Smooth muscle cell (in vitro differentiated cells): ENCODE data around the gene CRELD1. TPM values are rescaled to one million over a fixed set of nuclear protein-coding genes. Genes with fewer than 3 reads are reported as not detected.

ENCODE experiments used
- DNase-seq: peaks from one replicate; lab custom pipeline; 2025; ENCODE audit not compliant: unreplicated experiment; lab: John Stamatoyannopoulos, UW
- H2AFZ ChIP-seq: fragments of 200-600 bp; sonication (generic); 2 replicates; pipeline ENCODE4 v1.6.0; 2016; ENCODE audit warnings: antibody characterized with exemption, low read depth, mild to moderate bottlenecking
- H3F3A ChIP-seq: fragments of 200-600 bp; sonication (generic); 2 replicates; pipeline ENCODE4 v1.6.0; 2017; ENCODE audit warnings: antibody characterized with exemption, low read depth
- H3K27ac ChIP-seq: fragments of 200-600 bp; sonication (generic); 2 replicates; pipeline ENCODE4 v1.5.1; 2016; ENCODE audit warnings: low read depth, mild to moderate bottlenecking
- H3K27me3 ChIP-seq: fragments of 200-600 bp; sonication (generic); 2 replicates; pipeline ENCODE4 v1.6.1; 2016; ENCODE audit warnings: low read depth, mild to moderate bottlenecking
- H3K36me3 ChIP-seq: fragments of 200-600 bp; sonication (generic); 2 replicates; pipeline ENCODE4 v1.5.1; 2016; ENCODE audit warnings: low read depth
- H3K4me1 ChIP-seq: fragments of 200-600 bp; sonication (generic); 2 replicates; pipeline ENCODE4 v1.5.1; 2016; ENCODE audit warnings: low read depth
- H3K4me2 ChIP-seq: fragments of 200-600 bp; sonication (generic); 2 replicates; pipeline ENCODE4 v1.6.0; 2016; ENCODE audit warnings: mild to moderate bottlenecking
- H3K4me3 ChIP-seq: fragments of 200-600 bp; sonication (generic); 2 replicates; pipeline ENCODE4 v1.5.1; 2016; ENCODE audit warnings: mild to moderate bottlenecking
- H3K79me2 ChIP-seq: fragments of 200-600 bp; sonication (generic); 2 replicates; pipeline ENCODE4 v1.6.0; 2016; ENCODE audit warnings: low read depth, mild to moderate bottlenecking
- H3K9ac ChIP-seq: fragments of 200-600 bp; sonication (generic); 2 replicates; pipeline ENCODE4 v1.6.0; 2016; ENCODE audit warnings: low read depth
- H3K9me3 ChIP-seq: fragments of 200-600 bp; sonication (generic); replicated peaks from 2 replicates; pipeline ENCODE4 v1.5.1; 2016; ENCODE audit warnings: low read depth
- H4K20me1 ChIP-seq: fragments of 200-600 bp; sonication (generic); 2 replicates; pipeline ENCODE4 v1.6.0; 2016; ENCODE audit warnings: low read depth
- WGBS: methylation state at CpG from one replicate; pipeline ENCODE4 v1.1.7; 2016; ENCODE audit warnings: low lambda C conversion rate; 5-methylcytosine and 5-hydroxymethylcytosine counted together
- polyA plus RNA-seq: library from polyadenylated mRNA; unstranded; fragments of >200 nt; fragmentation: Nextera tagmentation; extraction: Ambion mirVana; gene quantifications from 2 replicates; pipeline ENCODE4 v1.2.1, GENCODE V29; 2016
- total RNA-seq: library from RNA; depleted of rRNA; stranded (reverse); fragments of >200 nt; gene quantifications from 2 replicates; pipeline ENCODE4 v1.2.3, GENCODE V29; 2014
- TF ChIP-seq, protein P1 (sequence below): fragments of 200-600 bp; sonication (generic); IDR thresholded peaks from 2 replicates; pipeline ENCODE4 v1.5.1; 2017; ENCODE audit warnings: borderline replicate concordance, mild to moderate bottlenecking, antibody characterized with exemption; ENCODE audit not compliant: insufficient read depth, poor library complexity, severe bottlenecking

Gene CRELD1
- total and polyA plus RNA-seq, 2 experiments from 2014 or later = 25.8 to 68.6 TPM

DNA sequence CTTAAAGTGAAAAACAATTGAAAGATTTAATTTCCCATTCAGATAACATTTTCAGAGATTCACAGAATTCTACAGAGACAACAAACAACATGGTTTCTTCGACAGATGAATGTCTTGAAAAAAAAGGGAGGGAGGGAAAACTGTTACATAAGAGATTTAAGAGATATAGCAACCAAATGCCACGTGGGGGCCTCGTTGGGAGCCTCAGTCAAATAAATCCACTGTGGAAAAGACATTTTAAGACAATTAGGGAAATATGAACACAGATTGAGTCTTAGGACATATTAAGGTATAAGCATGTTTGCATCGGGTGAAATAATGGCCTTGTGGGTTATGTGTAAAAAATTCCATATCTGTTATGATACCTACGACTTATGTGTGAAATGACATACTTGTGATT is 23.6 kb downstream of the CRELD1 start:
- H3K4me1 ChIP-seq = no peaks in the 10 kb centered on the region
- no peaks in the 10 kb centered on the region for H4K20me1 ChIP-seq
- H3K4me3 ChIP-seq = no peak overlapping the region
- H3F3A ChIP-seq = no peaks in the 10 kb centered on the region
- WGBS = 65% methylated on average over 5 of the region's 5 CpGs
- H3K9ac ChIP-seq = no peak overlapping the region
- no peak overlapping the region for H3K4me2 ChIP-seq
- H3K79me2 ChIP-seq = no peaks in the 10 kb centered on the region
- no peak overlapping the region for H3K27ac ChIP-seq
- H3K27me3 ChIP-seq = no peaks in the 10 kb centered on the region
- TF ChIP-seq, protein P1, sequence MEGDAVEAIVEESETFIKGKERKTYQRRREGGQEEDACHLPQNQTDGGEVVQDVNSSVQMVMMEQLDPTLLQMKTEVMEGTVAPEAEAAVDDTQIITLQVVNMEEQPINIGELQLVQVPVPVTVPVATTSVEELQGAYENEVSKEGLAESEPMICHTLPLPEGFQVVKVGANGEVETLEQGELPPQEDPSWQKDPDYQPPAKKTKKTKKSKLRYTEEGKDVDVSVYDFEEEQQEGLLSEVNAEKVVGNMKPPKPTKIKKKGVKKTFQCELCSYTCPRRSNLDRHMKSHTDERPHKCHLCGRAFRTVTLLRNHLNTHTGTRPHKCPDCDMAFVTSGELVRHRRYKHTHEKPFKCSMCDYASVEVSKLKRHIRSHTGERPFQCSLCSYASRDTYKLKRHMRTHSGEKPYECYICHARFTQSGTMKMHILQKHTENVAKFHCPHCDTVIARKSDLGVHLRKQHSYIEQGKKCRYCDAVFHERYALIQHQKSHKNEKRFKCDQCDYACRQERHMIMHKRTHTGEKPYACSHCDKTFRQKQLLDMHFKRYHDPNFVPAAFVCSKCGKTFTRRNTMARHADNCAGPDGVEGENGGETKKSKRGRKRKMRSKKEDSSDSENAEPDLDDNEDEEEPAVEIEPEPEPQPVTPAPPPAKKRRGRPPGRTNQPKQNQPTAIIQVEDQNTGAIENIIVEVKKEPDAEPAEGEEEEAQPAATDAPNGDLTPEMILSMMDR = no peak
- no peaks in the 10 kb centered on the region for H3K36me3 ChIP-seq
- no peak for DNase-seq
- no peak overlapping the region for H2AFZ ChIP-seq
- no peaks in the 10 kb centered on the region for H3K9me3 ChIP-seq

DNA sequence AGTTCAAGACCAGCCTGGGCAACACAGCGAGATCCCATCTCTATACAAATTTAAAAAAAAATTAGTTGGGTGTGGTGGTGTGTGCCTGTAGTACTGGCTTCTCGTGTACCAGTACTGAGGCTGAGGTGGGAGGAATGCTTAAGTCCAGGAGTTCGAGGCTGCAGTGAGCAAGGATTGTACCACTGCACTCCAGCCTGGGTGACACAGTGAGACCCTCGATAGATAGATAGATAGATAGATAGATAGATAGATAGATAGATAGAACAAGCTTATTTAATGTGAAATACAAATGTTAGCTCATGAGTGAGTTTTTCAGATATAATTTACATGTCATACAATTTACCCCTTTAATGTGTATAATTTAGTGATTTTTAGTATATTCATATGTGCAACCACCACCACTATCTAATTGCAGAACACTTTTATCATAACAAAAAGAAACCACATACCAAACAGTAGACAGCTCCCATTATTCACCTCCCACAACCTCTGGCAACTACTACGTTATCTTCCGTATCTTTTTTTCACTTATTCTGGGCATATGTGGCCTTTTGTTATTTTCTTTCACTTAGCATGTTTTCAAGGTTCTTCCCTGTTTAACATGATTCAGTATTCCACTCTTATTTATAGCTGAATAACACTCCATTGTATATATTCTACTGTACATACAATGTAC is 31.7 kb downstream of the CRELD1 start:
- DNase-seq = no peak
- TF ChIP-seq, protein P1 = no peak
- Histone ChIP-seq H3K4me2 (no peak overlapping the region), H3F3A (no peaks in the 10 kb centered on the region), H3K36me3 (peaks cover 17% of the 10 kb centered on the region), H3K4me3 (no peak overlapping the region), H4K20me1 (no peaks in the 10 kb centered on the region), H3K9ac (no peak overlapping the region), H3K9me3 (no peaks in the 10 kb centered on the region), H3K27me3 (no peaks in the 10 kb centered on the region), H3K4me1 (no peaks in the 10 kb centered on the region), H2AFZ (no peak overlapping the region), H3K79me2 (no peaks in the 10 kb centered on the region), H3K27ac (no peak overlapping the region)
- WGBS = 97% methylated on average over 6 of the region's 6 CpGs

DNA sequence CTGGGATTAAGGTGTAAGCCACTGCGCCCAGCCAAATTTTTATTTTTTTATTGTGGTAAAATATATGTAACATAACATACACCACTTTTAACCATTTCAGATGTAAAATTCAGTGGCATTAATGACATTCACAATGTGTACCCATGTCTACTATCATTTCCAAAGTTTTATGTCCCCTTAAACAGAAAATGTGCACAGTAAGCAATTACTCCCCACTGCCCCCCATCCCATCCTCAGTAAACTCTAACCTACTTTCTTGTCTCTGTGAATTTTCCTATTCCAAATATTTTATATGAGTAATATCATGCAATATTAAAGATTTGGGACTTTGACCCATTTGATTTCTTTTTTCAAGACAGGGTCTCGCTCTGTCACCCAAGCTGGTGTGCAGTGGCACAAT is 33.2 kb downstream of the CRELD1 start:
- 100% methylated on average over 2 of the region's 2 CpGs for WGBS
- no peaks in the 10 kb centered on the region for H4K20me1 ChIP-seq
- H2AFZ ChIP-seq = no peak overlapping the region

More for the DNA sequence above, 33.2 kb downstream of the CRELD1 start:
- H3K79me2 ChIP-seq = no peaks in the 10 kb centered on the region
- no peaks in the 10 kb centered on the region for H3K9me3 ChIP-seq
- no peaks in the 10 kb centered on the region for H3K4me1 ChIP-seq
- H3K27me3 ChIP-seq = no peaks in the 10 kb centered on the region
- H3K4me2 ChIP-seq = no peak overlapping the region
- peaks cover 19% of the 10 kb centered on the region for H3K36me3 ChIP-seq
- no peak overlapping the region for H3K9ac ChIP-seq
- TF ChIP-seq, protein P1 = no peak
- H3K4me3 ChIP-seq = no peak overlapping the region
- no peaks in the 10 kb centered on the region for H3F3A ChIP-seq
- no peak for DNase-seq
- H3K27ac ChIP-seq = no peak overlapping the region
